Urinary bladder (tissue), 4 donors: ENCODE data around the gene HOXA5. TPM values are rescaled to one million over a fixed set of nuclear protein-coding genes. Genes with fewer than 3 reads are reported as not detected.

ENCODE experiments used
- DNase-seq: peaks from one replicate; pipeline ENCODE4 v3.0.0-alpha.2; 2015; ENCODE audit errors: extremely low spot score
- H3K27ac ChIP-seq: one replicate; pipeline ENCODE4 v1.5.1; 2013; ENCODE audit warnings: low read depth, mild to moderate bottlenecking, moderate library complexity
- H3K36me3 ChIP-seq: one replicate; pipeline ENCODE4 v1.6.1; 2013; ENCODE audit warnings: mild to moderate bottlenecking, moderate library complexity; ENCODE audit not compliant: insufficient read depth
- H3K4me1 ChIP-seq: one replicate; pipeline ENCODE4 v1.6.1; 2013; ENCODE audit warnings: mild to moderate bottlenecking, moderate library complexity; ENCODE audit not compliant: insufficient read depth
- H3K4me3 ChIP-seq: one replicate; pipeline ENCODE4 v1.5.1; 2013; ENCODE audit warnings: low read depth, low read length
- WGBS: extraction: QIAGEN DNeasy Blood & Tissue Kit; methylation state at CpG from one replicate; pipeline ENCODE4 v1.1.7; 2013; 5-methylcytosine and 5-hydroxymethylcytosine counted together
- polyA plus RNA-seq: library from polyadenylated mRNA; stranded (reverse); fragments of 200-250 nt; gene quantifications from one replicate; pipeline ENCODE4 v1.2.3, GENCODE V29; 2013
- total RNA-seq: library from RNA; depleted of rRNA; stranded (reverse); fragments of >200 nt; gene quantifications from one replicate; pipeline ENCODE4 v1.2.3, GENCODE V29; 2014
- donor health status: healthy with polysubstance abuse.
- donor health status: healthy.

The HOXA5 gene
- total and polyA plus RNA-seq, 2 donors: 9.9 to 12.5 TPM

DNA sequence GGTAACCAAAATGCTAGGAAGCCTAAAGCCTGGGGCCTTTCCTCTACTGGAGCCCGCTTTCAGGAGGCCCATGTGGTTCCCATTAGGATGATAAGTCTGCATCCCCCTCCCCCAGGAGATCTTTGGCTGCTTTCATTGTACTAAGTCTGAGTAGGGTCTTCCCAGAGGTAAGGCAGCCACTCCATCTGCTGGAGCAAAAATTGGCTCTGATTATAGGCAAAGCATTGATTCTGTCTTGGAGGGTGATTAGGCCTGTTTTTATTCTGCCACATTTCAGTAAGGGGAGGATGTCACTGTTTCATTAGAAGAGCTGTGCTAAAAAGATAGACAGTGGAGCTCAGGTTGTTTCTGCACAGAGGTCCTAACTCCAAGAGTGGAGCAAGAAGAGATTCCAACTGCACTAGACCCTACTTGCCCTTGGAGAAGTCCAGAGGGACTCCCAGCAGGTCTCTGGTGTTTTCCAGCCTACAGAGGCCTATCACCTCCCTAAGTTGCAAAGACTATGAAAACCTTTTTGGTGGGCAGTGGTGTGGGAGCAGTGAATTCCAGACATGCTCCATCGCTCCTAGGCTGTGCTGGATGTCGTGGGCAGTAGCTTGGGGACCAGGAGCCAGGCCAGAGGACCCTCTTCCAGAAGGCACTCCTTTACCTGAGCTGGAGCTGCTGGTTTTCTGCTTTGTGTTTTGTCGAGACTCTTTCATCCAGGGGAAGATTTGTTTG is 33.9 kb downstream of the HOXA5 start:
- Histone ChIP-seq H3K36me3 (no peaks in the 10 kb centered on the region), H3K4me1 (peaks cover 2% of the 10 kb centered on the region), H3K4me3 (no peak overlapping the region), H3K27ac (no peak overlapping the region)
- no peak for DNase-seq
- WGBS: 97% methylated on average over 4 of the region's 4 CpGs

DNA sequence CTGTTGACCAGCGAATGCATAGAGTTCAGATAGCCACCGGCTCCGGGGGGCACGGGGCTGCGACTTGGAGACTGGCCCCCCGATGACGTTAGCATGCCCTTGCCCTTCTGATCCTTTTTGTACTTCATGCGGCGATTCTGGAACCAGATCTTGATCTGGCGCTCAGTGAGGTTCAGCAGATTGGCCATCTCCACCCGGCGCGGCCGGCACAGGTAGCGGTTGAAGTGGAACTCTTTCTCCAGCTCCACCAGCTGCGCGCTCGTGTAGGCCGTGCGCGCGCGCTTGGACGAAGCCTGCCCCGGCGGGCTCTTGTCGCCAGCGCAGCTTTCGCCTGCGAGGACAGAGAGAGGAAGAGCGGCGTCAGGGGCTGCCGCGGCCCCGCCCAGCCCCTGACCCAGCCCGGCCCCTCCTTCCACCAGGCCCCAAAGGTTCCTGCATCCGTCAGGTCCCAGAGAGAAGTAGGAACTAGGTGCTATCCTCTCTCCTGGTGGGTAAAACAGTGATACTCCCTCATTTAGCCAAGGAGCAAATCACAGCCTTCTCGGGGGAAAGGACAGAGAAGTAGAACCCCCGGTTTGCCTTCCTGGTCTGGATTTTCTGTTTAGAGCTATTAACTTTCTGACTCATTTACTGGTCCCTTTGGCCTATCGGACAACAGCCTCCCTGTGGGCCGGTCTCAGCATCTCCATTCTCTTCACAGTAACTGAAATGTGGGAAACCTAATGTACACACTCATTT is 34.9 kb downstream of the HOXA5 start:
- Histone ChIP-seq H3K4me3 (peak overlapping the region; percentile 1), H3K4me1 (peaks cover 2% of the 10 kb centered on the region), H3K27ac (peak overlapping the region; percentile 85), H3K36me3 (no peaks in the 10 kb centered on the region)
- WGBS: 67% methylated on average over 41 of the region's 41 CpGs
- DNase-seq: no peak

- Histone ChIP-seq H3K36me3 (no peaks in the 10 kb centered on the region), H3K4me1 (peaks cover 2% of the 10 kb centered on the region), H3K27ac (peak overlapping the region; percentile 85), H3K4me3 (peak overlapping the region; percentile 1)
- DNase-seq: no peak
- WGBS: 68% methylated on average over 47 of the region's 47 CpGs
Measured at GRCh38 chr7:27107391-27108381, 35.8 kb downstream of the HOXA5 start.

DNA sequence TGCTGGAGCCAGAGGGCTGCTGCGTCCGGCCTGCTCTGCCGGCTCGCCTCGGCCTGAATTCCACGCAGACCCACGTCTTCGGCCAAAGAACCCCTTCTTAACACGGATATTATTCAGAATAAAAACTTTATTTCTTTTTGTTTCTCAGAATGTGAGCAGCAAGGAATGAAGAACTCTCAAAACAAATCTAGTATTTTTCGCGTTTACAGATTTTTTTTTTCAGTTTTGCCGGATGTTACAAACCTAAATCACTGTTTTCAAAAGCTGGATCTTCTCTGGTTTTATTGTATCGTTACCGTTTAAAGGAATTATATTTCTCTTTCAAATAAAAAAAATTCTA is 36.6 kb downstream of the HOXA5 start:
- H3K27ac ChIP-seq: peak overlapping the region; percentile 84
- DNase-seq: no peak
- H3K4me3 ChIP-seq: peak overlapping the region; percentile 30
- H3K36me3 ChIP-seq: no peaks in the 10 kb centered on the region
- H3K4me1 ChIP-seq: peaks cover 2% of the 10 kb centered on the region
- WGBS: 62% methylated on average over 14 of the region's 14 CpGs

- DNase-seq: no peak
- Histone ChIP-seq H3K36me3 (no peaks in the 10 kb centered on the region), H3K4me1 (peaks cover 2% of the 10 kb centered on the region), H3K27ac (peak overlapping the region; percentile 84), H3K4me3 (peak overlapping the region; percentile 30)
- WGBS: 48% methylated on average over 44 of the region's 44 CpGs
Measured at GRCh38 chr7:27106181-27106900, 37.1 kb downstream of the HOXA5 start.

DNA sequence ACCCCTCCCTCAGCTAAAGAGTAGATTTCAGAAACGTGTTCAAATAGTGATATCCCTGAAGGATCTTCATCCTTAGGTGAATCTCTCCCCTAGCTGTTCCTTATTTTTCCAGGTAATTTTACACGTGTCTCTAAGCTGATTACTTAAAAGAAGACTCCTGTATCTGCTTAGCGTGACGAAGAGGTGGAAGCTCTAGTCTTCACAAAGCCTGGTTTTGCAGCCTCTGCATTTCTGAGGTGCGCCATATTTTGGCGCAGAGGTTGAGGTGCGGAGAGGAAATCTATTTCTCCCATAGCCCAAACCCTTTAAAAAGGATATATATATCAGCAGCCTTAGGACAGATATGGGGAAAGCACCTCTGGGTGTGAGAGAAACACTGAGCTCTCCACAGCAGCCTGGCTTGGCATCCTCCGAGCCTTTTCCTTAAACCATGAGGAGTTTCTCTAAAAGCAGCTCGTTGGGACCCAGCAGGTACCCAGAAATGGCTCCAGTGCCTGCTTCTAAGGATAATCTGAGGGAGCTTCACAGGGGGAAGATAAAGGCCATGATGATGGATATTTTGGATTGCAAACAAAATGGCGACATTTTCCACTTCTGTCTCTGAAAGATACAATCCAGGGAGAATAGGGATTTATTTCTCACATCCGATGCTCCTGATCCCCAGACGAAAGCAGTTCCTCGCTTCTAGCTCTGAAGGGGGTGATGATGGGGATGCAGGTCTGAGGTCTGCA is 38.0 kb downstream of the HOXA5 start:
- H3K4me1 ChIP-seq: peaks cover 2% of the 10 kb centered on the region
- WGBS: 90% methylated on average over 13 of the region's 13 CpGs
- no peak for DNase-seq

DNA sequence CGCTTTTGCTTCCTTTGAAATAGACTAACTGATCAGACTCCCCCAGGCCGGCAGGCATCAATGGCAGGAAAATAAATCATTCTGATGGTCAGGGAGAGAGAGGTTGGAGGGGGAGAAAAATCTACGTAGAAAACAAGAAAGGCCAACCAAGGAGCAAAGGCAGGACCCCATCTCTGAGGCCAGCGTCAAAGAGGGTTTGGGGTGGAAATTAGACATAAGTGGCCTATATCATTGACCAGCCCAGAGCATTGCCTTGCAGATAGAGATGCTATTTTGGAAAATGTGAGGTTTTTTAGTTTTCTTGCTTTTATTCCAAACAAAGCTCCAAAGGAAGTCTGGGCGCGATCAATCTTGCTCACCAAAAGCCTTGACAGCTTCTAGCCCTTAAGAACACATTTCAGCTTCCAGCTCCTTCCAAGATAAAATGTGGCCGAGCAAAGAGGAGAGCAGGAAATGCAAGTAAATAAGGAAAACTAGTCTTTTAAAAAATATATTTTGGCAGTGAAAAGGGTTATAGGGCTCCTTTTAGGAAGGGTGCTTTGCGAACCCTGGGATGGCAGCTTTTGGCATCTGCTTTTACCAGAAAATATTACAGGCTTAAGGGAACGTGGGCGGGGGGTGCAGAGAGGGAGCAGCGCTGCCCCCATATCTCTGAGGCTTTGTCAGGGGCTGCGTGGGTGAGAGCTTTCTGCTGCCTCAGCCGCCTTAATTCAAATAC is 39.0 kb downstream of the HOXA5 start:
- no peak overlapping the region for H3K27ac ChIP-seq
- WGBS: 76% methylated on average over 13 of the region's 13 CpGs
- H3K4me1 ChIP-seq: no peaks in the 10 kb centered on the region
- H3K4me3 ChIP-seq: no peak overlapping the region
- H3K36me3 ChIP-seq: no peaks in the 10 kb centered on the region
- DNase-seq: no peak

More for the DNA sequence above, 38.0 kb downstream of the HOXA5 start:
- Histone ChIP-seq H3K4me3 (no peak overlapping the region), H3K27ac (peak overlapping the region; percentile 19), H3K36me3 (no peaks in the 10 kb centered on the region)

DNA sequence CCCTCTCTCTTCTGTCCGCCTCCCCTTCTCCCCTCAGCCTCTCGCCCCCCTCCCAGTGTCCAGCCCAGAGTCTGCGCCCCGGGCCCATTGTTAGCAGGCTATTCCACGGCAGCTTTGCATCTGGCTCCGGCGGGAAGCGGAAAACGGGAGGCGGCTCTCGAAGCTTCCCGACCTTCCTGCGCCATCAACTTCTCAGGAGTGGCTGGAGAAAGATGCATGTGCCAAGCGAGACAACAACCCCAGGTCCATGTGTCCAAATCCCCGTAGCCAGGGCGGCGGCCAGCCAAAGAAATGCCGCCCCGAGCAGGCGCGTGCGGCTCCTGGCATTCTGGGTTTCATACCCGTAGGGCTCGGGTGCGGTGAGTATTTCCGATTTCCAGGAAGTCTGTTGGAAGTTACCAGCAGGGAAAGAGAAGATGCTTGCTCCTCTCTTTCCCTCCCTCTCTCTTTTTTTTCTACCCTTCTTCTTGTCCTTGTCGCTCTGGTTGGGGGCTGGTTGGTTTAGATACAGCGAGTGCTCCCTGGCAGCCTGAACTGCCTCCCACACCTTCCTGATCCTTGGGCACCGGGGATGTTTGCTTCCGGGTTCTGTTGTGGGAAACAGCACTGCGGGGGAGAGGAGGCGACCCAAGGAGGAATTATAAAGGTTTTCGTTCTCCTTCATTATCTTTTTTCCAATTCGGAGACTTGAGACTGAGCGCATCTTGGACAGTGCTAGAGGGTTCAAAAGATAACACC is 39.8 kb downstream of the HOXA5 start:
- no peak for DNase-seq
- no peaks in the 10 kb centered on the region for H3K36me3 ChIP-seq
- peak overlapping the region; percentile 21 for H3K4me3 ChIP-seq
- no peaks in the 10 kb centered on the region for H3K4me1 ChIP-seq
- no peak overlapping the region for H3K27ac ChIP-seq
- 76% methylated on average over 35 of the region's 35 CpGs for WGBS

DNA sequence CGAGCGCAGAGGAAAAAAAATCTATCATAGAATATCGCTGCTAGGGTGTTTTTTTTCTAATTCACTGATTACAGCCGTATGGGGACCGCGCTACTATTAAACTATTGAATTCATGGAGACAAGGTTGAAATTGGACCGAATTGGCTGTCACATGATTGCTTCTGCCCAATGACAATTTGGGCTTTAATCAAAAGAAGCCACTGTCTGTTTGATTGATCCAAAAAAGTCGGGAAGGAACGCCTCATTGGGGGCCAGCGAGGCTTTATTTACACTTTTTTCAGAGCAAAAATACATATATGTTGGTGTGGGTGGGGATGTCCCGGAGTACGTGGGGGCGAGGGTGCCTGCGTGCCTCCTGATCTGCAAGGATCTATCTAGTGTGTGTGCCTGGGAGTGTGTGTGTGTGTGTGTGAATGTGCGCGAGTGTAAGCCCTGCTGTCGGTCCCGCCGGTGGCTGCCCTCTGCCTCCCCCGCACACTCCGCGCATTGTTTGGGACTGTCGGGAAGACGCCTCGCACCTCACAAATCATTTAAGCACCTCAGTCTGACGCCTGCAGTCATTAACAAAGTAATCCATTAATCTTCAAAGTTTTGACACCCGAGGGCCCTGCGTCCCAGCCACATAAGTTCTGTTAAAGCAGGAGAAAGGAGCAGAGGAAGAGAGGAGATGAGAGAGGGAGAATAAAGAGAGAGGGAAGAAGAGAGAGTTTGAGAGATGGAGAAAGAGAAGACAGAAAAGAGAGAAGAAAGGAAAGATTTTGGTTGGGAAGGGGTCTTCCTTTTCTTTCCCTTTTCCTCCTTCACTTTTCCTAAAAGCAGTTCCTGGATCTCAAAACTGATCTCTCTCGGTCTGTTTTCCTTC is 40.7 kb downstream of the HOXA5 start, which contains the start of gene HOXA2:
TSS of gene HOXA2 (minus strand) at position 103 of the 862 bp plus-strand sequence. CDS start 183 bp downstream, outside the sequence.
- Histone ChIP-seq H3K4me3 (peak within 1 kb of the TSS; percentile 29), H3K36me3 (no peaks in the 10 kb centered on the region), H3K4me1 (no peaks in the 10 kb centered on the region), H3K27ac (no peak within 1 kb of the TSS)
- WGBS: 76% methylated on average over 29 of the region's 29 CpGs
- no peak for DNase-seq

DNA sequence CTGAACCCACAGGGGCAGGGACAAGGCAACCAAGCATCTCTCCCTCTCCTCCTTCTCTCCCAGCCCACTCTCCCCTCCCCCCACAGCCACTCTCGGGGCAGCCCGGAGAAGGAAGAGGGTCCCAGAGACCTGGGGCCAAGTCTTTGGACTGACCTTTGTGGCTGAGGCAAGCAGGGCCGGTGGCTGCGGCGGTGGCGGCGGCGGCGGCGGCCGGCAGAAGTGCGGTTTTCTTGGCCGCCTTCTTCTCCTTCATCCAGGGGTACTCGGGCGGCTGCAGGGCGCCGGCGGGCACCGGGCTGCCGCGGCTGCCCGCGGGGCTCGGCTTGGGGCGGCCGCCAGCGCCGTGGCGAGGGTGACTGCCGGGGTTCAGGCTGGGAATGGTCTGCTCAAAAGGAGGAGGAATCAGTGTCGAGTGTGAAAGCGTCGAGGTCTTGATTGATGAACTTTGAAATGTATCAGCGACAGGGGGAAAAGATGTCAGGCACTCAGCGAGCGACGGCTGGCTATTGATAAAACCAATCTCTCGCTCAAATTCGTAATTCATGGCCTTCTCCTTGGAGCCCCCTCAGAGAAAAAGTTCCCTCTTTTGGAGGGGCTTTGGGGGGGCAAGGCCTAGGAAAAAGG is 41.4 kb downstream of the HOXA5 start:
- no peaks in the 10 kb centered on the region for H3K4me1 ChIP-seq
- peak overlapping the region; percentile 29 for H3K4me3 ChIP-seq
- no peak overlapping the region for H3K27ac ChIP-seq
- DNase-seq: no peak
- no peaks in the 10 kb centered on the region for H3K36me3 ChIP-seq
- WGBS: 55% methylated on average over 39 of the region's 39 CpGs
